HL-60/S4 (cell line): ENCODE measurements around the gene ITGA11.

Source experiments
- in situ Hi-C: fragments of 300-500 bp; cut with MboI; formaldehyde crosslinking; loops from 2 replicates; pipeline ENCODE4 v1.14.3; 2022; ENCODE audit warnings: low sequenced_read_pairs

Gene ITGA11

DNA sequence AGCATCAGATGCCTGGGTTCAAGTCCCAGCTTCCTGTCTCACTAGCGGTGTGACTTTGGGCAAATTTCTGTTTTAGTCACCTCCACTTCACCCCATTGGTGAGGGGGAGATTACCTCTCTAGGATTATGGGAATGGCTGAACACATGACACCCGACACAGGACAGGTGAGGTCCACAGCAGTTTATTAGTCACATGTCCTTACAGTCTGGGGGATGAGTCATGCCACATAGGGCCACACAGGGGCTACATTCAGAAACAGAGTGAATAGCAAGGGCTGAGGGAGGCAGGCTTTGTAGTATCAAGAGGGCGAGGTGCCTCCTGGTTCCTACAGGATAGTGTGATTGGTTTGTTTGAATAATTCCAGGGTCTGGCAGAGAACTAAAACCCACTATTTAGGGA, 15.2 kb upstream of the ITGA11 start:
- in situ Hi-C loops: no loop called here

DNA sequence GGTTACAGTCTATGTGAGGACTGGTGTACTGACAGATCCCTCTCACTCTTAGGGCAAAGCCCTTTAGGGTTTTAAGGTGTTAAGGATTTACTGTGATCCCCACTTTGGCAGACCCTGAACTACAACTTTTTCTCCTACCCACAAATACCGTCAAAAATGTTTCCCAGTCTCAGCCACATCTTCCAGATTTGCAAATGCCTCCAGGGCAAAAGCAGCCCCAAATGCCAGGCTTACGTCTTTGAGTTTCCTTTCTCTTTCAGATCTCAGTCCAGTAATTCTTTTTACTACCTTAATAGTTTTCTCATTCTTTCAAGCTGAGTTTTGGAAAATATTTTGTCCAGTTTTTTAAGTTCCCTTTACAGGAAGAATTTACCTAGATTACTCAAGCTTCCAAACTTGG, 13.4 kb upstream of the ITGA11 start:
- in situ Hi-C loops: no loop called here

DNA sequence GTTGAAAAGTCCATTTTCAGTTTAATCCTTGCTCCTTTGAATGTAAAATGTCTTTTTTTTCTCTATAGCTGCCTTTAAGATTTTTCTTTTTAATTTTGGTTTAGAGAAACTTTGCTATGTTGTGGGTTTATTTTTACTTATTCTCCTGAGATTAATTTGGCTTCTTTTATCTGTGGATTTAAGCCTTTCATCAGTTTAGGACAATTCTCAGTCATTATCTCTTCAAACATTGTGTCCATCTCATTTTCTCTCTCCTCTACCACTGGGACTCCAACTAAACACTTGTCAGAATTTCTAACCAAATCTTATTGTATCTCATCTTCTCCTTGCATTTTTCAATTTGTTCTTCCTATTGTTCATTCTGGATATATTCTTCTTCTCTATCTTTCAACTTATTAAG, 12.4 kb upstream of the ITGA11 start:
- in situ Hi-C loops: no loop called here

DNA sequence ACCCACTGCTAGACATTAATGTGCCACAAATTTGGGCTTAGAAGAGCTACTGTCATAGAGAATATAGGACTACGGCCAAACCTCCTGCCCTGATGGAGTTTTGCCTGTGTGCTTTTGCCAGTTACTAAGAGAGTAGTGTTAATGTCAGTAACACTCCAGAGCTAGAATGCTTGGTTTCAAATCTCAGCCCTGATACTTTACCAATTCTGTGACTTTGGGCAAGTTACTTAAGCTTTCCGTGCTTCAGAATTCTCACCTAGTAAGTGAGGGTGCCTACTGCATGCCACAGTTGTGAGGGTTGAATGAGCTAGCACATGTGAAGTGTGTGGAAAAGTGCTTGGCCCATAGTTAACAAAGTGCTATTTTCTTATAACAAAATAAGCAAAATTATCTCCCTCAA, 10.9 kb upstream of the ITGA11 start:
- in situ Hi-C loops: no loop called here

DNA sequence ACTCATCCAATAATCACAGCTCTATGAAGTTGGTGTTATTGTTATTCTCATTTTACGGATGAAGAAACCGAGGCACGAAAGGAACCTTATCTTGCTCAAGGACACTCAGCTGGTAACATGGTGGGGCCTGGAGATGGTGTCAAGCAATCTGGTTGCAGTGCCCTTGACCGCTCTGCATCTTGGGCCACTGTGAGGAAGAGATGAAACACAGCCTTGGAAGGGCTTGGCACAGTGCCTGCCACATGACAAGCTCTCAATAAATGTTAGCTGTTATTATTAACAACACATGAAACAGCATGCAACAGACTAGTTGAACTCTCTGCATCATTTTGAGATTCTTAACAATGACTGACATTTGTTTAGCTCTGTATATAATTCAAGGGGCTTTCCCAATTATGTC, 10.1 kb upstream of the ITGA11 start:
- in situ Hi-C loops: no loop called here

DNA sequence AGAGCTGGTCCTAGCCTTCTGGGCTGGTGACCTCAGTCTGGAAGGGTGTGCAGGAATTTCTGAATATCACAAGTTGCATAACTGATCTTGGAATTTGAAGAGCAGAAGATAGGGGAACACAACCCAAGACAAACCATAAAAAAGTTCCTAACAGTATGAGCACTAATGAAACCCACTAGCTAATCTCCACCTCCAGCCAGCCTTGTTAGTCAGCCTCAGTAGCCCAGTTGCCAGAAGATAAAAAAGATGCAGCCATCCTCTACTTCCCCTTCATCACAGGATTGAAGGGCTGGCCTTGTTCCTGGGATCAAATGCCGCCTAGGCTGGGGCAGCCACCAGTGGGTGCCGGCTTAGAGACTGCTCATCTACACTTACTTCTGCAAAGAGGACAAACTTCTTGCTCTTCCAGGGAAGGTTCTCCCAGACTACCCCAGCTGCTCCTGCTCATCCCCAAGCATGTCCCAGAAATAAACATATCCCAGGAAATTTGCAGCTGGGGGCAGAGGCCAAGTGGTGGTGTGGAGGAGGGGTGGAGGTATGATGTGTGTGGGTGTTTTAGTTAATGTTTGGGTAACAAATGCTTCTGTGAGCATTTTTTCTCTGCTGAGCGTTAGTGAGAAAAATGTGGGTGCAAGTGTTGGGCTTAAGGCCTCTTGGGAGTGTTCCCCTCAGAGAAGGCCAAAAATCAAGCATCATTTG, 9.2 kb upstream of the ITGA11 start:
- in situ Hi-C loops: no loop called here

DNA sequence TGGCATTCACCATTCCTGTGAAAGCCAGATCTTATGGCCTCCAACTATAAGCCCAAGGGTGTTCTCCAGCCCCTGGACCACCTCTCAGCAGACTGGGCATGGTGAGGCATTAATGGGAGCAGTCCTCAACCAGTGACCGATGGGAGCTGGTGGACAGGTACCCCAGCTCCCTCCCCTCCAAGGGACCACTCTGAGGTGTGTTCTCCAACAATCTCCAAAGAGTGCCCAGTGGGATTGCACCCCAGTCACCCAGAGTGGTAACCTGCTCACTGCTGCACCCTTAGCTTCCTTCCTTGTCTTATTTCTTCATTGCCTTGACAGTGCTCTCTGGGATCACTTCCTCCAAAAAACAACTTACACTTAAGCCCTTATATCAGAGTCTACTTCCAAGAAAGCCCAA, 8.2 kb upstream of the ITGA11 start:
- in situ Hi-C loops: no loop called here

DNA sequence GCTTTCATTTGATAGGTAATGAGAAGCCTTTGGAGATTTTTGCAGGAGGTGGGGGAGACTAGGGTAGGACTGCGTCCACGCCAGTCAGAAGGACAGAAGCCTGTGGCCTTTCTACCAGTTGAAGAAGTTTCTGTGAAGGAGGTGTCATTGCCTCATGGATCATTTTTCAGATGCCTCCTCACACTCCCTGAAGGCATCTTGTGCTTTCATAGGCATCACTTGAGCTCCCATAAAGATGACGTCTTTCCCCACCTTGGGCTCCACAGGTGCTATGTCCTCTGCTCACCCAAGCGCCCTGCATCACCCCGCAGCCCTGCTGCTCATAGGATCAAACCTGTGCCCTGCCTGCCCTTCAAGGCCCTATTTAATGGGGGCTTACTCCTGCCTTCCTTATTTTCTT, 7.5 kb upstream of the ITGA11 start:
- in situ Hi-C loops: no loop called here

DNA sequence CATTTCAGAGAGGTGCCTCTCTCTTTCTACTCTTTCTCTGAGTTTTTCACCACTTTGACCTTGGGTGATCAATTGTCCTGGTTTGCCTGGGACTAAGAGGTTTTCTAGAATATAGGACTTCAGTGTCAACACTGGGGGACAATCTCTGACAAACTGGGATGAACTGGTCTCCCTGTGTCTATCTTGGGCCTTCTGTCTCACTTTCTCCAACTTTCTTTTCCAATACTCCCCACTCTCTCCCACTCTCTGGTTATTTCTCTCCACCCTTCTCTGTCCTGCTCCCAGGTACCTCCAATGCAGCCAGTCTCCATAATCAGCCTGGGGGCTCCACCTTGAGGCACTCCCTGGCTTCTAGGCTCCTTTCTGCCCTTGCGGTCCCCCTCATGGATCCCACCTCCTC, 4.7 kb upstream of the ITGA11 start:
- in situ Hi-C loops: no loop called here

DNA sequence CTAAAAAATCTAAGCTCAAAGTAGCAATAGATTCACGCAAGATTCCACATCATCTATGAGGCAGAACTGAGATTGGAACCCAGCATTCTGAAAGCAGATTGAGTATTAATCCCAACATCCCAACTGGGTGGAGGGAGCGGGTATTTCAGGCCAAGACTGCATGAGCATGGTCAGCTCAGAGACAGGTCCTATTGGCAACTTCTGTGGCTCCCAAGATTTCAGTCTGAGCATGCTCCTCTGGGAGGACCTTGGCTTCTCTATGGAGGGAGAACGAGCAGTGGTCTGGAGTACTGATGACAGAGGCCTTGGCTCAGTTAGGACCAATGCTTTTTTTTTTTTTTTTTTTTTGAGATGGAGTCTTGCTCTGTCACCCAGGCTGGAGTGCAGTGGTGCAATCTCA, 4.0 kb upstream of the ITGA11 start:
- in situ Hi-C loops: no loop called here

DNA sequence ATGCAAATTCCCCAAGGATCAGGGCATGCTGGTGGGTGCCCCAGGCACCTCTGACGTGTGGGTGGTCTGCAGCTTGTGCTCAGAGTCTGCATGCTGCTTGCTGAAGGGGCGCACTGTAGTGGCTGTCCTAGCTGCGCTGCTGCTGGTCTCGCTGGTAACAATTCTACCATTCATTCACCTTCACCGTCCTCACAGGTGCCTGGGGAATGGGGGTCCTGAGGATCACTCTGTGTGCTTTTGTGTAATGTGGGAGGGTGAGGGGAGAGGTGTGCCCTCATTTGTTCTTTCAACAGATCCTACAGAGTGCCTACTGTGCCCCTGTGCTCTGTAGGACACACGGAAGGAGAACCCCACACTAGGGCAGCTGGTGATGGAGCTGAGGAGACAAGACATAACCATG, 2.1 kb upstream of the ITGA11 start:
- in situ Hi-C loops: no loop called here

DNA sequence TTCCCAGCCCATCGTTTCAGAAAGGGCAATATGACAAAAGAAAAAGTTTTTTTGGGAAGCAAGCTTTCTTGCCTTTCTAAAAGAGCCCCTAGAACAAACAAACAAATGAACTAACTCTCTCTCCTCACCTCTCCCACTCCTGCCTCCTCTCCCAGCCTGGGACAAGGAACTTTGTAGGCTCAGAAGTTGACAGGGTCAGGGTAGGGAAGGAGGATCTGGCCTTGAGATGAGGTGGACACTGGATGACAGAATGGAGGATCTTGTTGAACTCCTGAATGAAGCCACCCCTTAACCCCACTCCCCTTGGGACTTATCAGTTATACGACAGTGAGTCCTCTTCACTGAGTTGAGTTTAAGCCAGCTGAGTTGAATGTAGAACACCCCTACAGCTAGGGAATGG, 1.6 kb upstream of the ITGA11 start:
- in situ Hi-C loops: no loop called here

DNA sequence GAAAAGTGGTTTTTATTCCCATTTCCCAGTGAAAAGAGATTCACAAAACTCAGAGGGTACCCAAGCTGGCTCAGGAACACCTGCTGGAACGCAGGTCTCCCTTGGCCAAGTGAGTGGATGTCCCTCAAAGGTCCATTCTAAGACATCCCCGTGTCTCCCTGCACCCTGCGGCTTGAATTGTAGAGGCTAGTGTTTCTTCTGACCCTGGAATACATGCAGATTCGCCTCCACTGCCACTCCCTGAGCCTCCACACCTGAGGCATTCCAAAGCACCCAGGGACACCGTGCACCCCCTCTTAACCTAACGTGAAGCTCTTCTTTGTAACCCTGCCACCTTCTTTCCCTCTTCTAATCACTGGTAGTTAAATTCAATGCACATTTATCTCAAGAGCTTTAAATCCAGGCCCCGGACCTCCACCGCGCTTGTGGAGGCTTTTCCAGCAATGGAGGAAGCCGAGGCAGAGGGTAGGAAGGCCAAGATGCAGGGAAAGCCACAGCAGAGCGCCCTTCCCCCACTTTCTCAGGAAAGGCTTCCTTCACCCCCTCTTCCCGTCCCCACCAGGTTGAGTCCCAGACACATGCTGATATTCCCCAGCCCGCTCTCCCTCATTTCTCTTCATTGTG, 590 bp upstream of the ITGA11 start:
- in situ Hi-C loops: no loop called here

DNA sequence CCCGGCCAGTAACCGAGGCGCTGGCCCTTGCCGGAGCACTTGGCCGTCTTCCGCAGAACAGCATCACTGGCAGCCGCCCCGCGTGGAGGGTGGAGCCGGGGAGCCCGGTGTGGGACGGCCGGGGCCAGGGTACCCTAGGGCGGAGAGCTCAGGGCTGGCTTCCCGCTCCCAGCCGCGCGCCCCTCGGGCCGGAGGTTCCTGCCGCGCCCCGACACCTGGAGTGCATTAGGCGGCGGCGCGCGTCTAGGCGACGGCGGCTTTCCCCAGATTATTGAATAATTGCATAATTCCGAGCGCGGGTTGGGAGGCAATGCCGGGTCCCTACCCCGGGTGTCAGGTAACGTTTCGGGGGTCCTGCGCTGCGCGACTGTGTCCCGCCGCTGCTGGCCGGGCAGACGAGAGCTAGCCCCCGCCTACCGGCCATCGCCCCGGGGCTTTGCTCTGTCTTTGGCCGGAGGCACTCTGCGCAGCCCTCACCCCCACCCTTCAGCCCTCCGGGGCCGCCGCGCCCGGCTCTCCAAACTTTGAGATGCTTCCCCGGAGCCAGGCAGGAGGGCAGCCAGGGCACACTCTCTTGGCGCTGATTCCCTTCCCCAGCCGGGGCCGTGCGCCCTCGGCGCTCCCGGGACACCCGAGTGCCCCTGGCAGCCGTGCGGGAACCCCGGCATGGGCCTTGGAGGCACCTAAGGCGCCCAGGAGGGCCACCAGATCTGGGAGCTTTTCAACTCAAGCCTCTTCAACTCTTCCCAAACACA, 749 bp downstream of the ITGA11 start:
- in situ Hi-C loops: no loop called here

DNA sequence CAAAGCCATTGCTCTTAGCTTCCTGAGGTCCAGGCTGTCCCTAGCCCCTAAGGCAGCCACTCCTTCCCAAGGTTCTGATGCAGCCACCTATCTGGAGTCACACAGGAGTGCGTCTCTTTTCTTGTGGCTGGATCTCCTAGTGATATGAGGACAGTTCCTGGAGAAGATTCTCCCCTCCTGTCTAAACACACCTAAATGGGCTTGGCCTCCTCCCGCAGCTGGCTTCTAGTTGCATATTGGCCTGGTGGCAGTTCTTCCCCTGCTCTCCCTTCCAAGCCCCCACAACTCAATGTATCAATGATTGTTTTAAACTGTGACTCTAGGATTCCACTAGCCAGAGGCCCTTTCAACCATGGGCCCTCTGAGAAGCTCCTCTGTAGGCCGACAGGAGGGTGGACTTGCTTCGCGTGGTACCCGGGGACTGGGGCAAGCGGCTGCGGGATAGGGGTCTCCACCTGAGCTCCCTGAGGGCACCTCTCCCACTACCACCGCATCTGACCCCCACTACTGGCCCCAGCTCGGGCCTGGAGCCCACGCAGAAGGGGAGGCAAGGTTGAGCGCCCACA, 1.4 kb downstream of the ITGA11 start:
- in situ Hi-C loops: no loop called here

DNA sequence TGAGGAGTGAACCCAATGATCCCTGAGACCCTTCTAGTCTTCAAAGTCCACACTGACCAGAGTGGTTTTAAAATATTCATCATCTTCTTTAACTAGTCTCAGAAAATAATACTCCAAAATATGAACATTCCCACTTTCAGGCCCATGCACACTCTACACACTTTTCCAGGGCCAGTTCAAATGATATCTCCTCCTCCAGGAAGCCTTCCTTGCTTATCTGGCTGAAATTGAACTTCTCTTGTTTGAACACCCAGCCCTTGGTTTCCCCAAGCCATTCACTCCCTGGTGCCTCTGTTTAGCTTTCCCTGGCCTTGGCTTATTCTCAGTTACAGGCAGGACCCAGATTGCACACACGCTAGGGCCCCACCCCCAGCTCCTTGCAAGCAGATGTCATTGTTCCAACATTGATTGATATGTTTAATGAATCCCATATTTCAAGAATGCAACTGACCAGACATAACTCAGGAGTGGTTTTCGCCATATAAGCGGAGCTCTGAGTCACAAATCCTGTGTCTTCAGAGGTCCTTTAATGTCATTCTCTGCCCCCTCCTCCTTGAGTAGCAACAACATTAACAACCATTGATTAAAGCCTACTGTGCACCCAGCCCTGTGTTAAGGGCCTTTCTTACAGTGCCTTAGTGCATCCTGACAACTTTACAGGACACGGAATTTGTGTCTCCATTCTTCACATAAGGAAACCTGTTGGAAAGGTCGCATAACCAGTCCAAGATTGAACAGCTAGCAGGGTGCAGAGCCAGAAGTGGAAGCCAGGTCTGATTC, 2.1 kb downstream of the ITGA11 start:
- in situ Hi-C loops: no loop called here

DNA sequence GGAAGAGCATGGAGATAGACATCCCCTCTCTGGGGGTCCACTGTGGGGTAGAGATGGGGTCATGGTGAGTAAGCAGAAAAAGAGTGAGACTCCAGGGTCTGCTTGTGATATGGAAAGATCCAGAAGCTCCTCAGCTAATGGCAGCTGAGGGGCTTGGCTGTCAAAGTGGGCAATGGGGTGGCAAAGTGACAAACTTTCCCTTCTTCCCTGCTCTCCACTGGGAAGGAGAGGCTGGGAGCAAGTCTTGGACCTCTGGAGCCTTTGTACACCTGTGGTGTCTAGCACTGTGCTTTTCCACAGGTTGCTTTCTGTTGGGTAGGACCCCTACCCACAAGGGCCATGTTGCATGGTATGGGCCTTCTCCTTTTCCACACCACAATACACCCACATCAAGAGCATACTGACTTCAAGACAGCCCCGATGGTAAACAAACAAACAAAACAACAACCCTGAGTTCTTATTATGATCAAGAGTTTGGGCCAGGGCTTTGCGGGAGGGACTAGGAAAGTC, 3.5 kb downstream of the ITGA11 start:
- in situ Hi-C loops: no loop called here

DNA sequence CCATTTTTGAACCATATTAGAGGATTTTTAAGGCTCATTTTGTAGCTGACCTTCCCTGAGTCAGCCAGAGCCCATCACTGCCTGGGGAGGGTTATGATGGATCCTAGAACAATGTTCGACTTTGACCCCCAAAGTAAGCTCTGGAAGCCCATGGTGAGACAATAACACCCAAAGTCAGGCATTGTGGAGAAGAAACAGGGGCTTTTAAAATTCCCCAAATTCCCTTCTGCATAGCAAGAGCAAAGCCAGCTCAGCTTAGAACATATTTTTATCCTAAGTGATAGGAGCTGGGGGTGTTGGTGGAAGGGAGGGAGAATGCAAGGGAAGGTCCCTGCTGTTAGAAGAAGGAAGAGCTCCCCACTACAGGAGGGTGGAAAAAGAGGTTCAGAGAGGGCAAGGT, 4.0 kb downstream of the ITGA11 start:
- in situ Hi-C loops: no loop called here

DNA sequence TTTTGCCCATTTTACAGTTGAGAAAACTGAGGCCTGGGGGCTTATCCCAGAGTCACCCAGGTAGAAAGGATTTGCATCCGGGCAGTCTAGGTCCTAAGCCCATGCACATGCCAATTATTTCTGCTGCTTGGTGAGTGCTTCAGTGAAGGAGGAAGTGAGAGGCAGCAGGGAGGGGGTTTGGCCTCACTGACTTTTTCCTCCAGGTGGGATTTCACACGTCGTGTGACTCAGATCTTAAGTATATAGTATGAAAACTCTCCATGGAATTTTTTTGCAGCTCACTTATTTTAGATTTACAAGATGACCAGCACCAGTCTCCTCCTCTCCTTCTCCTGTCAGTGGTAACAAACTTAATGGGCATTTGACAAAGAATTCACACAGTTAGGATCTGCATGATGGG, 4.6 kb downstream of the ITGA11 start:
- in situ Hi-C loops: no loop called here

DNA sequence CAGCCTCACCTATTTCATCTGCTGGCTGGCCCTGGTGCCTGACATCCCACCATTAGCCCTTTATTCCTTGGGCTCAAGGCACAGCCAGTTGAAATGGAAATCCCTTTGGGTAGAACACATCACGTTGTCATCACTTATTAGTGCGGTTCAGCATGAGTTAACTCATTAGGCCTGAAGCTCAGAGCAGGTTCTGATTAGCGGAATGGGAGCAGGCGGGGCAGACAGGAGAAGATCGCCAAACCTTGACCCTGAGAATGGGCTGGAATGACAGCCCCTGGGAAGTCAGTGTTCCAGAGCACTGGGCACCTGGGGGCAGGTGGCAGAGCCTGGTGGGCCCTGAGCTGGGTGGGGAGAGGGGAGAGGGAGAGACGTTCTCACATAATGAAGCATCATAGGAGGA, 5.8 kb downstream of the ITGA11 start:
- in situ Hi-C loops: no loop called here

DNA sequence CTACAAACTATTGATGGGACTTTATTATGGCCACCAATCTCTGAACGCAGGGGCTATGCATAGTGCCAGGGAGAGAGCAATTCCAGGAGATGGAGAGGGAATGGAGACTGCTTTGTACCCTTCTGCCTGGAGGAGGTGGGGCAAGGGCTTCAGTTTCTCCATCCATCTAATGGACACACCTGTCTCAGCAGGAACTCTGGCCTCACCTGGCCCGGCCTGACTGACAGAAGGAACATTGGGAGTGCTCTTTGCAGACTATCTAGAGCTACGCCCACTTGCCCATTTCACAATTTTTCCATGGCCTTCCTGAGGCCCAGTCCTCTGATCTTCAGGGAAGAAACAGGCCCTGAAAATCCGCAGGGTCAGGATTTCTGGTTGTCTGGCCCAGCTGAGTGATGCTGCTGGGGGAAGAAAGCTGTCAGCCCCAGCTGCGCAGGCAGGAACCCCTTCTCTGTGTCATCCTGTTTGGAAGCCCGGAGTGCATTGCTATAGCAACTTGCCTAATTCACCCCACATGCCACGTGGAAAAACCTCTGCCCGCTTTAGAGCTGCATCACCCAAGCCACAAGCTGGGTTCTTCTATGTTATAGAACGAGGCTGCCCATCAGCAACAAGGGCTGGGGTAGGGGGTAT, 6.4 kb downstream of the ITGA11 start:
- in situ Hi-C loops: no loop called here
